Measurements from ENCODE around the gene THADA.

THADA gene

DNA sequence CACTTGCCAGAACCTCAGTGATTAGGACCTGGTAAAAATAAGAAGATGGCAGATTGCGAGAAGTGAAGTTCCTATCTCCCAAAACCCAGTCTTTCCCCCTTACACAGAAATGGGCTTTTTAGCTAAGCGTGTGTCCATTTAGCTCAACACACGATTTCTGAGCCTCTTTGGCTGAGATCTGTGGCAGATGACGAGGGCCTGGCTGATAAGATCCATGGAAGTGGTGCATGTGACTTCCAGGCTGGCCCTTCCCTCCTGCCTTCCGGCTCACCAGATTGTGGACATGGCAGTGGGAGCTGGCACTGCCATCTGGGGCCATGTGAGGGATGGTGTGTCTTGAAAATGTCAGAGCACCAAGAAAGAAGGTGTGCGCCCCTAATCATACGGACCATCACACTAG lies 328.5 kb downstream of the THADA start:
- DNase-seq (ENCODE audit: insufficient read length, low spot score) (no peak), FAIRE-seq (no peak)
- no peak for TF ChIP-seq CTCF (IDR thresholded peaks at IDR 0.05; ENCODE audit: insufficient read depth, missing control alignments)

- DNase-seq (ENCODE audit: insufficient read length, low spot score) (no peak), FAIRE-seq (no peak)
- no peak for TF ChIP-seq CTCF (IDR thresholded peaks at IDR 0.05; ENCODE audit: insufficient read depth, missing control alignments)
These were observed 329.1 kb downstream of the THADA start for GRCh38 chr2:43266711-43267111.

DNA sequence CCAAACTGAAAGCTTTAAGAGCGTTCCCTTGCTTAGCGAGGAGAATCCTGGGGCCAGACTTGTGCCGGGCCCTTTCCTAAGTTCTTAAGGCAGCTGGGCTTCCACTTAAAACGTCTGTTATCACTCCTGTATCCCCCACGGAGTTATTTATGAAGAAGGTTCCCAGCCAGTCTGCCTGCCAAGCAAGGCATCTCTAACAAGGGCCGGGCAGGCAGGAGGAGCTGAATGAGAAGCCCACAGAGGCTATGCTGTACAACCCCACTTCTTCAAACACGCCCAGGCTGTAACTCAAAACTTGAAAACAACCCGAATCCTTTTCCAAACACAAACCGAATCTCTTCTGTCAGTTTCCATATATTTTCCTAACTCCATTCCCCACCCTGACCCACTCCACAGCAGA lies 330.4 kb downstream of the THADA start:
- TF ChIP-seq CTCF (IDR thresholded peaks at IDR 0.05; ENCODE audit: insufficient read depth, missing control alignments): no peak
- FAIRE-seq (no peak), DNase-seq (ENCODE audit: insufficient read length, low spot score) (no peak)

DNA sequence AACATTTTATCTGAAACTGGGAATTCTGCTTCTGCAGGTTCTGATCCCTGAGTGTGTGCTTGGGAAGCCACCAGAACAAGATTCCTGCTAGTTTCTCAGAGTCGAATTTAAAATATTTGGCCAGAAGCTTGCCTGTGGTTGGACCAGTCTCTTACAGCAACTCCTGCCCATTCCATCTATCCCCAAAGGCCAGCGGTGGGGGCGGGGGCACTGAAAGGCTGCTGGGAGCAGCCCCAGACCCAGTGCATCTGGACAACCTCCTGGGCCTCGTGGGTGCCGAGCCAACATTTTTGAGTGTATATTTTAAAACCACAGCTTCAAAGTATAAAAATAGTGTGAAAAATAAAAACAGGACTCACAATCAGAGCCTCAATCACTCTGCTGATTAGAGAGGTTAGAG lies 330.8 kb downstream of the THADA start:
- DNase-seq (ENCODE audit: insufficient read length, low spot score): no peak
- no peak for FAIRE-seq
- no peak for TF ChIP-seq CTCF (IDR thresholded peaks at IDR 0.05; ENCODE audit: insufficient read depth, missing control alignments)

DNA sequence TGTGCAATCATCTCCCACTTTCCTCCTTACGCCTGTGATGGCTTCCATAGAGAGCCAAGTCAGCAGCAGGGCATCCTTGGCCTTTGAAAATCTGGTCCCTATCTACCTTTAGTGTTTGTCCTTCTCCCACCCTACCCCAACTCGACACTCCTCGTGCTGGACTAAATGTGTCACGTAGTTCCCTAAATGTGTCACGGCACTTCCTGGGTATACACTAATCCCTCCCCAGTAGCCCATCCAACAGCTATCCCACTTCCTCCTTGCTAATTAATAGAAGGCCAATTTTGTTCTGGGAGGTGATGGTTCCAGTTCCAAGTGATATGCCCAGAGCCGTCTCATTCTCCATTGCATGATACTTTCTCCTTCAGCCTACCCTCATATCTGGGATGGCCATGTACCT lies 332.9 kb downstream of the THADA start:
- DNase-seq (ENCODE audit: insufficient read length, low spot score) (no peak), FAIRE-seq (no peak)
- no peak for TF ChIP-seq CTCF (IDR thresholded peaks at IDR 0.05; ENCODE audit: insufficient read depth, missing control alignments)

DNA sequence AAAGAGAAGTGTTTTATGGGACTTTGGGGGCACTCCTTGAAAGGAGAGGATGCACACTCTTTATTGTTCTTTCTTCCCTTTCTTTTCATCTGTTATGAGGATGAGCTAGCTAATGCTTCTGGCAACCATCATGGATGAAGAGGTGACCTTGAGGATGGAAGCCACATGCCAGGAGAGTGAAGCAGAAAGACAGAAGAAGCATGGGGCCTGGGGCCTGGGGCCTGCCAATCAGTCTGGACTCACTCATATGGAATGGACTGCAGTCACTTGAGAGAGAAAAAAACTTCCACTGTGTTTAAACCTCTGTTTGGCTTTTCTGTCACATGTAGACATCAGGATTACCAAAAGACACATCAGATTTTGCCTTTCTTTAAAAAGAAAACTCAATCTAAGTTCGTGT lies 333.6 kb downstream of the THADA start:
- FAIRE-seq (no peak), DNase-seq (ENCODE audit: insufficient read length, low spot score) (no peak)
- no peak for TF ChIP-seq CTCF (IDR thresholded peaks at IDR 0.05; ENCODE audit: insufficient read depth, missing control alignments)

GRCh38 chr2:43259512-43259911 lies 336.3 kb downstream of the THADA start:
- no peak for FAIRE-seq
- TF ChIP-seq CTCF (IDR thresholded peaks at IDR 0.05; ENCODE audit: insufficient read depth, missing control alignments): no peak
- no peak for DNase-seq (ENCODE audit: insufficient read length, low spot score)

Measured in D721Med (cell line).